NCI-H1048 (cell line): ENCODE results near the gene SWI5.
"Not testable (repeated sequence)": the region's sequence is repeated elsewhere in the genome, so short reads cannot be mapped to it uniquely, and the experiment has no call there.

Experiments
- DNase-seq: peaks from one replicate; lab custom pipeline; 2025; lab: John Stamatoyannopoulos, UW

The SWI5 gene

GRCh38 chr9:128276008-128276573, at the start of gene SWI5:
TSS of gene SWI5 (plus strand) at chr9:128276276.
- DNase-seq, result peak; percentile 96

GRCh38 chr9:128226412-128226801, 49.7 kb upstream of the SWI5 start:
- DNase-seq, result no peak

- DNase-seq, result not testable (repeated sequence)
These were observed 45.2 kb upstream of the SWI5 start for GRCh38 chr9:128230897-128231296.

- no peak for DNase-seq
These were observed 44.2 kb upstream of the SWI5 start for GRCh38 chr9:128231638-128232527.

- no peak for DNase-seq
These were observed 43.3 kb upstream of the SWI5 start for GRCh38 chr9:128232528-128233428.

DNA sequence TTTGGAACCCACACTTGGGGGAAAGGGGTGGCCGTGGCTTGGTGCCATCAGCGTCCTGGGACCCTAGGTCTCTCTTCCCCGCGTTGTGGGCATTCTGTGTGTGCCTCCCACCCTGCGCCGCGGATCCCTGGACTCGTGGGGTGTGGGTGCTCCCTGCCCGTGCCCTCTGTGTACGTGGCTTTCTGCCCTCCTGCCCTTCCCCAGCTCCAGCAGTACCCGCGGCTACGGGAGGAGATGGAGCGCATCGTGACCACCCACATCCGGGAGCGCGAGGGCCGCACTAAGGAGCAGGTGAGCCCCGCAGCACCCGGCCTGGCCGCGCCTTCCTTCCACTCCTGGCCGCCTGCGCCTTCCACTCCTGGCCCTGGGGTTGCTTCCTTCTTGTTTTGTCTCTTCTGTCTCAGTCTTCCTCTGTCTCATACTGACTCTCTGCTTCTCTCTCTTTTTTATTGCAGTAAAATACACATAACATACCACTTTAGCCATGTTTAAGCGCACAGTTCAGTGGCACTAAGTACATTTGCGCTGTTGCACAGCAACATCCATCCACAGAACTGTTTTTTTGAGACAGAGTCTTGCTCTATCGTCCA, 42.2 kb upstream of the SWI5 start:
- no peak for DNase-seq

- DNase-seq, result no peak
These were observed 34.0 kb upstream of the SWI5 start for GRCh38 chr9:128242124-128242523.

DNA sequence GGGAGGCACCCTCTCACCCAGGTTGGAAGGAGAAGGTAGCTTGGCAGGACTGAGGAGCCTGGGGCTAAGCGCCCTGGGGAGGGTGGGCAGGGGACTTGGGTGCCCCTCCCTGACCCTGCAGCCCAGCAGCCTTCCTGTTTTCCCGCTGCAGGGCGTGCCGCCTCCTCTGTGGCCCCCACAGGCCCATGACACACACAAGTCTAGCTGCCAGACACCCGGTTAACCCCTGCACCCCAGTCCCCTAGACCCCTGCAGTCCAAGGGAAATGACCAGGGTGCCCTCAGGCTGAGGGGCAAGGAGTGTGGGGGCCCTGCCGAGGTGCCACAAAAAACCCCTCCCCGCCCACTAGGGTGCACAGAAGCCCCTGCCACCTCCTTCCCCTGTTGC, 33.3 kb upstream of the SWI5 start:
- DNase-seq, result no peak

GRCh38 chr9:128243215-128244018, 32.7 kb upstream of the SWI5 start:
- DNase-seq, result no peak

DNA sequence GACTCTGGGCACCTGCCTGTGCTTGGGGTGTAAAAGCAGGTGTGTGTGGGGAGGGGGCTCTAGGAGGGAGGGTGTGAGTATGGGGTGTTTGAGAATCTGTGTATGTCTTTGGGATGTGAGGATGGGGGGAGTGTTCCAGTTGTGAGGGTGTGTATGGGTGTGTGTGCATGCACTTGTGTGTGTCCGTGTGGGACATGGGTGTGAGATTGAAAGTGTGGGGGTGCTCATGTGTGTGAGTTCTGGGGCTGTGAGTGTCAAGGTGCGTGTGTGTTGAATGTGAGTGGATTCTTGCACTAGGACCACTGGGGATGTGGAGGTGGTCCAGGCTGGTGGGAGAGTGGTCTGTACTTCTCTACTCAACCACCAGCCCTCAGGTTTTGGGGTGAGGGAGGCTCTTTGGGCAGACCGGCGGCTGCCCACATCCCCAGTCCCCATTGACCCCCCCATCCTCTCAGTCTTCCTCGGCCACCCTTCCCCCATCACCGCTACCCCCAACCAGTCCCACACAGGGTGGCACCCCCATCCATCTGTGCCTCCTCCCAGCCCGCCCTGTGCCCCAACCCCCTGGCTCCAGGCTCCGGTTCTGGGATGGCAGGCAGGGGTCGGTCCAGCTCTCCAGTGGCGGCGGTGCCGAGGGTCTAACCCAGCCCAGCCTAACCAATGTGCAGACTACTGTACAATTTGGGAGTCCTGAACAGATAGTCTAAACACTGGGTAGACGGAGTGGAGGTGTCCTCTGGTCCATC, 31.8 kb upstream of the SWI5 start:
- DNase-seq, result no peak

- DNase-seq, result no peak
These were observed 31.2 kb upstream of the SWI5 start for GRCh38 chr9:128244837-128245231.

- no peak for DNase-seq
These were observed 30.5 kb upstream of the SWI5 start for GRCh38 chr9:128245421-128246151.

- DNase-seq, result no peak
These were observed 29.6 kb upstream of the SWI5 start for GRCh38 chr9:128246471-128246870.

- DNase-seq, result no peak
These were observed 28.8 kb upstream of the SWI5 start for GRCh38 chr9:128247226-128247803.

DNA sequence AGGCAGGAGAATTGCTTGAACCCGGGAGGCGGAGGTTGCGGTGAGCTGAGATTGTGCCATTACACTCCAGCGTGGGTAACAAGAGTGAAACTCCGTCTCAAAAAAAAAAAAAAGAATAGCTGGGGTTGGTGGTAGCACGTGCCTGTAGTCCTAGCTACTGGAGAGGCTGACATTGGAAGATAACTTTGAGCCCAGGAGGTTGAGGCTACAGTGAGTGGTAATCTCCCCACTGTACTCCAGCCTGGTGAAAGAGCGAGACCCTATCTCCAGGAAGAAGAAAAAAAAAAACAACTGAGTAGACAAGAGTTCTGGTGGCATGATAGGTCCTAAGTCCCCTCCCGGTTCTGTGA, 26.5 kb upstream of the SWI5 start:
- no peak for DNase-seq

- peak; percentile 76 for DNase-seq
These were observed 25.9 kb upstream of the SWI5 start for GRCh38 chr9:128249908-128250838.

DNA sequence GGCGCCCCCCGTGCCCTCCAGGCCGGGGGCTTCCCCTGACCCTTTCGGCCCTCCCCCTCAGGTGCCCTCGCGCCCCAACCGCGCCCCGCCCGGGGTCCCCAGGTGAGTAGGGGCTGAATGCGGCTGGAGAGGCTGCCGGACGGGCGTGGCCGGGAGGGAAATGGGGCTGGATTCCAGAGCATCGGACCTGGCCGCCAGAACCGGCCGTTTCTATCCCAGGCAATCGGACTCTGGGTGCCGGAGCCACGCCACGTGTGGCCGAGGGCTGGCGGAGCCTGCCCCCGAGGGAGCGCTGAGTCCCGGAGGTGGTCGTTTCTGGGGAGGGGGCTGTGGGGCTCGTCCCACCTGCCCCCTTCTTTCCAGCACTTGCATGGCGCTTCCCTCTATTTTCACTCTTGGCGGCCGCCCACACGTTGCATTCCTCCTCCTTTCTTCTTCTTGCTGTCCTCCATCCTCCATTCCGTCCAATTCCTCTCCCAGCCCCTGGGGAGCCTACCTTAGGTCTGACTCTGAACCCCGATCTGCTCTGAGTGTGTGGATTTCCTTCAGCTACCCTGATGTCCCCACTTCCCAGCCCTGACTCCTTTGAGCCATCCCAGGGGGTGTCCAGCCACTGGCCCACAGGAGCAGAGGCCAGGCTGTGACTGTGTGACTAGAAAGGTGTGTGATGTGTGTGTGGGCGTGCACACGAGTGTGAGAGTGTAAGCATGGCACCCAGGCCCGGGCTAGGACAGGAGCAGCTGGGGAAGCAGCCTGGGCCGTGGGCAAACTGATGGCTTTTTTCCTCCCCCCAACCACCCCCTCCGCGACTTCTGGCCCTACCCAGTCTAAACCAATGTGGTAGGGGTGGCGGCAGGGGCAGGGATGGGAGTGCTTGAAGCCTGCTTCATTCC, 25.0 kb upstream of the SWI5 start:
- DNase-seq, result no peak

DNA sequence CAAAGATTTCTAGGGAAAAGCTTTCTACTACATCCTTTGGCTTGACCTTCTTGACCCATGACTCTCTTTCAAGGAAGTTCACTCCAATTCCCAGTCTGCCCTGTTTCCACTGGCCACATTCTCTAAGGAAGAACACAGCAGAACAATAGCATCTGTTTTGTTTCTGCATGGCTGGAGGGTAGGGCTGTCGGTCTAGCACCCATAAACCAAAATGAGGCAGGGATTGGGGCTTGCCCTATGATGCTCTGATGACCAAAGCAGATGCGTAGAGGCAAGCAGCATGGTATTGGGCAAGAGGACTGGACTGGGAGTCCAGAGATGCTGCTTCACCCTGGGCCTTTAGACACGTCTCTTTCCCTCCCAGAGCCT, 24.4 kb upstream of the SWI5 start:
- DNase-seq, result no peak
